Spleen (tissue), 7 donors: ENCODE results near the gene COL27A1.

Experiments used
- CTCF ChIP-seq, 11 experiments: fragments of 200-600 bp in 7 of 11; fragments of 450-650 bp in 4 of 11; sonication (generic) in 4 of 11; IDR thresholded peaks in 8 of 11; conservative IDR thresholded peaks in 3 of 11; 1 replicate in 7 of 11; 2 replicates in 4 of 11; pipeline versions ENCODE4 v1.4.0 to v1.8.0; 2016 to 2021; ENCODE audit warnings: antibody characterized with exemption in 11 of 11, inconsistent platforms in 4 of 11, mild to moderate bottlenecking in 1 of 11
- POLR2A ChIP-seq, 3 donors: fragments of 450-650 bp; IDR thresholded peaks; one replicate each; pipeline ENCODE4 v1.5.1; 2017; ENCODE audit warnings: antibody characterized with exemption in 3 of 3, mild to moderate bottlenecking in 1 of 3
- POLR2AphosphoS5 ChIP-seq, 3 donors: sonication (generic); formaldehyde crosslinking; IDR thresholded peaks; one replicate each; pipeline ENCODE4 v1.5.1; 2017; ENCODE audit warnings: antibody characterized with exemption in 3 of 3
- donor health status: DM: no; HTN: no; CAD: no; lungs with moderate emphysema.
- donor health status: DM: no; HTN: no; CAD: no.
- donor health status: DM: no; HTN: no; CAD: no.

- no peak for TF ChIP-seq CTCF (IDR thresholded peaks at IDR 0.05 in 8 of 11, conservative IDR thresholded peaks at IDR 0.05 in 3 of 11)
- TF ChIP-seq POLR2A (IDR thresholded peaks at IDR 0.05), result no peak
- no peak for TF ChIP-seq POLR2AphosphoS5 (IDR thresholded peaks at IDR 0.05)
Measured at GRCh38 chr9:114313186-114313585, 157.8 kb downstream of the COL27A1 start.
